RPMI8226 (cell line): ENCODE results near the gene DDX51.

Source experiments
- DNase-seq: peaks from one replicate; pipeline ENCODE4 v3.0.0-alpha.2; 2015

The DDX51 gene

DNA sequence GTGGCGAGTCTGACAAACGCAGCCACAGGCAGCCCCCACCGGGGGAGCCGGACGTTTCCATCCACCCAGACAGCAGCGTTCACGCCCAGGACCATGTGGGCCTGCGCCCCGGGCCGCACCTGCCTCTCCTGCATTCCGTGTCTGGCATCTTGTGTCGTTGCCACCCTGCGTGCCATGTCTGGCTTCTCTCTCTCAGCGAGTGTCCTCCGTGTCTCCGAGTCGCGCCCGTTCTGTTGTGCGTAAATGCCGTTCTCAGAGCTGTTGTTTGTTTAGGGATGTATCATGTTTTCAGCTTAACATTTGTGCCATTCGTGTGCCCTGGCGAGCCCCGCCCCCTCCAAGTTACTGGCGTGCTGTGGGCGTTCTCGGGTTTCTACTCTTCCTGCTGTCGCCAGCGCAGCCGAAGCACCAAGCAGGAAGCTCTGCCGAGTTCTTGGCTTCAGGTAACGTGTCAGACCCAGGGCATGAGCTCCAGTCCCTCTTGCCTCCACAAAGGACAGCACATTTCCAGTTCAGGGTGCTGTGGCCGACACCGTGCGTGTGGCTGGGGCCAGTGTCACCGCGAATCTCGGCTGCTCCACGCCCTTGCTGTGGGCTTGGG, 34.8 kb upstream of the DDX51 start:
- DNase-seq: no peak

GRCh38 chr12:132178316-132178715, 34.2 kb upstream of the DDX51 start:
- no peak for DNase-seq

DNA sequence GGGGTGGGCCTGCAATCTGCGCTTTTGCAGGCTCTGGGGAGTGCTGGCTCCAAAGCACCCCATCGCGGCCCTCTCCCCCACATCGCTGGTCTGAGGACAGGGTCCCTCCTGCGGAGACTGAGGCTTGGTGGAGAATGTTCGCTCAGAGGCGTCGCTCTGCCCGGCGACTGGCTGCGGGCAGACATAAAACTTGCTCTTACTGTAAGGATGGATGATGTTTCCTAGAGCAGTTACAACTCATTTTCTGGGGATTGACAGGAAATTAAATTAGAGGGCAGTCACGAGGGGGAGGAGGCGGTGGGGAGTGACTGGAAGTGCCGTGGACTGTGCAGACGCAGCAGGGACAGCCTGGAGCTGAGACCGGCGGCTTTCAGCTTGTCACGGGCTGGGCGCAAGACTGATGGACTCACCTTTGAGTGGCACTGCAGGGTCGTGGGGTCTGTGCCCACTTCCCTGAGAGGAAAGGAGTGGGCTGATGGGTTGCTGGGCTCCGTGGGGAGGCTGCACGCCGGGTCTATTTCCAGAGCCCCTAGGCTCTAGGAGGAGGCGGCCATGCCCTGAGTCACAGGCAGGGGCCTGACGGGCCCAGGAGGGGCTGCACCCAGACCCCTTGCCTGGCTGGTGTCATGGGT, 32.9 kb upstream of the DDX51 start:
- no peak for DNase-seq

DNA sequence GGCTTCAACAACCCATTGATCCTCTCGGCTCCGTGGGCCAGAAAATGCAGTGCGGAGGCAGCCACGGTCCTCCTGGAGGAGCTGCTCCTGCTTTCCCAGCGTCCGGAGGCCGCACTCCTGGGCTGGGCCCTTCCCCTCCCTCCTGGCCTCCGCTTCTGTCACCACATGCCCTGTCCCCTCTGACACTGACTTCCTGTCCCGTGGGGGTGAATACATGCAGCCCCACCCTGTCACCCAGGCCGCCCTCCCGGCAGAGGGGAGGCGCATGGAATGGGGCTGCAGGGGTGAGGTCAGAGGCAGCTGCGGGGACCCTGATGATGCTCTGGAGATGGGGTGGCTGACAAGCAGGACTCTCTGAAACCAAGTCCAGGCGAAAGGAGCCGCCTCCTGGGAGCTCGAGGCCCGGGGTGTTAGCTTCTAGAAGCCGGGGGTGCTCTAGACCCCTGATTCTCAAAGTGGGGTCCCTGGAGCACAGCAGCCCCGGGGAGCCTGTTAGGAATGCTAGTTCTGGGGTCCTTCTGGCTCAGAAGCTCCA, 32.3 kb upstream of the DDX51 start:
- no peak for DNase-seq

GRCh38 chr12:132175496-132176384, 31.6 kb upstream of the DDX51 start:
- DNase-seq: no peak

DNA sequence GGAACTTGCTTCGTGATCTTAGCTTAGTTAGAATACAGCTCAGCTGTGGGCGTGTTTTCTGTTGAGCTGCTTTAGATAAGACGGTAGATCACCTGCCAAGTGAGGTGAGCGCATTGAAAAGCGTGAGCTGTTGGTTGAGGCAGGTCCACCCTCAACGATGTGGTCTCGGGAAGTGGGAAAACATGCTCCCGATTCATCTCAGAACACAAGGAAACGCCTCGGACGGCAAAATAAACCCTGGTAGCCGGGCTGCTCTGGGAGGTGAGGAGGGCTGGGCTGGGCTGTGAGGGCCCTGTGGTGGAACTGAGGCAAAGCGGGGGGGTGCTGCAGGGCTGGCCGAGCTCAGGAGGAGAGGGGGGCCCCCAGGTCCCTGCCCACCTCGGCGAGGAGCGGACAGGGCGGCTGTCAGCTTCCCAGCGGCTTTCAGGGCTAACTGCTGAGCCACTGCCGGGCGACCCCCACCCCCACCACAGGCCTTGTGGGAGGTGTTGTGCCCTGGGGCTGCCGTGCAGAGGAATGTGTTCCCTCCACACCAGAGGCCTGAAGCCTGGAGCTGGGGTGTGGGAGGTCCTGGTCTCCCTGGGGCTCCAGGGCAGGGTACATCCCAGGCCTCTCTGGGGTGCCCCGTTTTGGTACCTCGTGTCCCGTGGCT, 30.8 kb upstream of the DDX51 start:
- no peak for DNase-seq

DNA sequence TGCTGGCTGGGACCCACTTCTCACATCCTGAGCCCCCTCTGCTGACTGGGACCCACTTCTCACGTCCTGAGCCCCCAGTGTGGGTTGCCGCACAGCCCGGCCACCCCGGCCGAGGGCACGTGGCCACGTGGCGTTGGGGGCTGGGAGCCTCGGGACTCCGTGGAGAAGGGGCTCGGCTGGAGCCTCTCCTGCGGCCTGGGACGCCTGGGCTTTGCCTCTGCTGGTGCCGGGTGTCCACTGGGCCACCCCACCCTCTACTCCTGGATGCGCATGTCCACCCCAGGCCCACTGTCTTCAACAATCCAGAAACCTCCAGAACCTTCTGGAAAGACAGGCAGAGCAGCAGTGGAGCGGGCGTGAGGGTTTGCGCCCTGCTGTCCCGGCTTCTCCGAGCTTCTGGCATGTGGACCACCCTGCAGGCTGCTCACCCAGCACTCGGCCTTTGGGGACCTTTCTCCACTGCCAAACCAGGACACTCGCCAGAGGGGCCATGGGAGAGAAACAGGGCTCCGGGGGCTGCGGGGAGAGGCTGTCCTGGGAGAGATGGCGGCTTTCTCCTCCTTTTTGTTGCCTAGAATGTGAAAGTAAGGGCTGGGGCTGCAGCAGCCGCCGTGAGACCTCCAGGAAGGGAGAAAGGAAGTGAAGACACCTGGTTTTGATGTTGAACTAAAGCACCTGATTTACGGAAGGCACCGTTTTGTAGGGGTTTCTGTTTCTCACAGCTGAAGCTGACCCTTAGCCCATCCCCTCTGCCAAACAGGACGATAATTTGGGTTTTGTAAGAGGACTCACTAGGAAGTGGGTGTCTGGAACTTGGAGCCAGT, 30.1 kb upstream of the DDX51 start:
- DNase-seq: peak; percentile 56

DNA sequence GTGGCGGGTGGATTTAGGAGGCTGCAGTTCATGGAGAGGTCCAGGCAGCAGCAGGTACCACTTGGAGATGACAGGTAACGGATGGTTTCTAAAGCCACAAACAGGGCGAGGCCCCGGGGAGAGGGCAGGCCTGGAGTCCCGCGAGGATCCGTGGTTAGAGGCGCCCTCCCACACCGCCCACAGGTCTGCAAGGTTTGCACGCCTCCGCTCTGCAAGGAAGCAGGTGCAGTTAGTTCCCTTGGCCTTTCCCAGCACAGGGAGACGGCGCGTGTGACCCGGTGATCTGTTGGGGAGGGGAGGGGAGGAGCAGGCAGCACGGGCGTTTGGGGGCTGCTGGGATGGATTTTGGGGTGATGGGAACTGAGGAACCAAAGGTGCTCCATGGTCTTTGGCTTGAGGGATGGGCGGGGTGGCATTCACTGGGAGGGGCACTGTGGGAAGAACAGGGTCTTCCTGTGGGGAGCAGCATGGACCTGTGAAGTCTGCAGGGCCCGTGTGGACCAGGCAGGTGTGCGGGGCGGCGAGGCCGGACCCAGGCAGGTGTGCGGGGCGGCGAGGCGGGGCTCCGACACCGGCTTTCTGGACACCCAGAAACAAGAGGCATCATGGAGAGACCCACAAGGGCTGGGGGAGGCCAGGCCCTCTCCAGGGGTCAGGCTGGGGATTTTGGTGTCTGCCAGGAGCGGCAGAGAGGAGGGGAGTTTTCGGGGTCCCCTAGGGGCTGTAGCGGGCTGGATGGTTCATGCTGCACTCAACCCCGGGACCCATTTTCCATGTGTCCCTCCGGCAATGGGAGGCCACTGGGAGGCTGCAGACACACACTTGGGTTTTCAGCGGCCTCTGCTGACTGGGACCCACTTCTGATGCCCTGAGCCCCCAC, 29.3 kb upstream of the DDX51 start:
- peak; percentile 81 for DNase-seq

GRCh38 chr12:132172619-132173018, 28.5 kb upstream of the DDX51 start:
- no peak for DNase-seq

- DNase-seq: no peak
These were observed 27.9 kb upstream of the DDX51 start for GRCh38 chr12:132171968-132172521.

DNA sequence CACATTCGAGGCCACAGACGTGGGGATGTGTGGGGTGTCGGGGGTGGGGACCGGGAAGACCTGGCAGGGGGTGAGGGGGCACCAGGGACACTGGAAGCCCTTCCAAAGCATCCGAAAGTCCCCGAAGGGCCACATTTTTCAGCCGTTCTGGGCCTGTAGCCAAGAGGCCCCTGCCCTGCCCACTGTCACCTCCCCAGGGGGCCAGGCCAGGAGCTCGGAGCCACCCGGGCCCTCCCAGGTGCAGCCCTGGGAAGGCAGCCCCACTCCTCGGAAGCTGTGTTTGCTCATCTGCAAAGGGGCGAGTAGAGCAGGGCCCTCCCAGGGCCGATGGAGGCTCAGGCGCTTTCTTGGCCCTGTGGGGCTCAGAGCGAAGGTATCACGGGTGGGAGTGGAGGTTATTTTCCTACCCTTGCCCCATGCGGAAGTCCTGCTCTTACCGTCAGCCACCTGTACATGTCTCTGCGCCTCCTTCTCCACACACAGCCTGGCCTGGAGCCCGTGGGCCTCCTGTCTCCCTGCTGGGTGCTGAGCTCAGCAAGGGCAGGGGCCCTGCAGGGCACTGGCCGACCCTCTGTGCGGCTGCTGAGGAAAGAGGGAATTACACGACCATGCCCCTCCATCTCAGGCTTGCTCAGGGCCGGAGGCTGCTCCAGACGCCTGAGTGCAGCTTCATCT, 27.3 kb upstream of the DDX51 start:
- DNase-seq: peak; percentile 68

DNA sequence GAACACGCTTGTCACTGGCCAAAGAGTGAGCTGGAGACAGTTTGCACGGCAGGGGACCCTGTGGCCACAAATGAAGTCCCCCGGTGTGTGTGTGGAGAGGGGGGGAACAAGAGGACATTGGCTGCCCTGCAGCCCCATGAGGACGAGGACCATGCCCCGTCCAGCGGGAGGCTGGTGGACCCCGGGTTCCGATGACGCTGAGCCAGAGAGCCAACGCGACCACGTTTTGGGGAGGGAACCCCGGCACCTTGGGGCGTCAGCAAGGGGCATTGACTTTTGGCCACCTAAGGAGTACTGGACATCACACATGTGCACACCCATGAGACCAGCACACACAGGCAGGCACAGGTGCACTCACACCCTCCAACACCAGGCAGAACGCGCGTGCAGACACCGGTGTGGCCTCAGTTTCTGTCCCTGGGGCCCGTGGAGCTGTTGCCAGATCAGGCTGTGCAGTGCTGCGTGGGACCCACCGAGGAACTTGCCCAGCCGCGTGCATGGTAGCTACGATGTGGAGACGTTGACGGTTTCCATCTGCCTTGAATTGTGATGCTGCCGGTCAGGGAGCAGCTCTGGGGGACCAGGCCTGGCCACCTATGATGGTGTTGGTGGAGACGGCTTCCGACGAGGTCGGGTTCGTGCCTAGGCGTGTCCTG, 26.6 kb upstream of the DDX51 start:
- no peak for DNase-seq

GRCh38 chr12:132170094-132170636, 26.0 kb upstream of the DDX51 start:
- peak; percentile 56 for DNase-seq

- DNase-seq: peak; percentile 84
These were observed 25.3 kb upstream of the DDX51 start for GRCh38 chr12:132169376-132169775.

DNA sequence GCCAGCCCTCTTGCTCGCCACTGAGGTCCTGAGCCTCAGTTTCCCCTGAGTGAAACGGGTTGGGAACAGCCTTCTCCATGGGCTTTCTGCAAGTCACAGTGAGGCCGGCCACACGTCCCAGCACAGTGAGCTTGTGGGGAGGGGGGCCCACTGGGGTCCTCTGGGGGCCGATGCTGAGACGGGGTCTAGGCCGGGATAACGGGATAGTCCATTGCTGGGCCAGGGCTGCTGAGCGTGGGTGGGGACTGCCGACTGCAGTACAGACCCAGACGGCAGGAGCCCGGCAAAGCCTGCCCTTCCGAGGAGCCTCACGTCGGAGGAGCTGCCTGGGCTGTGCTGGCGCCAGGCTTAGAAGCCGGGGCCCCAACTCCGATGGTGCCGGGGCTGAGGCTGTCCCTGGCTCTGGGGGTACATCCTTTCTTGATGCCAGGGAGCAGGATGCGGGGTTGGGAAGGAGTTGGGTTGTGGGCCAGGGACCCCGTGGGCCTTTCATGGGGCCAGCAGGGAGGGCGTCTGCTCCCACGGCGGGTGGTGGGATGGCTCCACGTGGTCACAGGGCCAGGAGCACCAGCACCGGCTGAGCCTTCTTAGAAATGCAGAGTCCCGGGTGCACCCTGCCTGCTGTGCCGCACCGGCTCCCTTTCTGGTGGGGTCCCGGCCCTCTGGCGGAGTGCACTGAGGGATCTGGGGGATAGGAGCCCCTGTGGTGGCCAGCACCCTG, 24.4 kb upstream of the DDX51 start:
- DNase-seq: no peak

DNA sequence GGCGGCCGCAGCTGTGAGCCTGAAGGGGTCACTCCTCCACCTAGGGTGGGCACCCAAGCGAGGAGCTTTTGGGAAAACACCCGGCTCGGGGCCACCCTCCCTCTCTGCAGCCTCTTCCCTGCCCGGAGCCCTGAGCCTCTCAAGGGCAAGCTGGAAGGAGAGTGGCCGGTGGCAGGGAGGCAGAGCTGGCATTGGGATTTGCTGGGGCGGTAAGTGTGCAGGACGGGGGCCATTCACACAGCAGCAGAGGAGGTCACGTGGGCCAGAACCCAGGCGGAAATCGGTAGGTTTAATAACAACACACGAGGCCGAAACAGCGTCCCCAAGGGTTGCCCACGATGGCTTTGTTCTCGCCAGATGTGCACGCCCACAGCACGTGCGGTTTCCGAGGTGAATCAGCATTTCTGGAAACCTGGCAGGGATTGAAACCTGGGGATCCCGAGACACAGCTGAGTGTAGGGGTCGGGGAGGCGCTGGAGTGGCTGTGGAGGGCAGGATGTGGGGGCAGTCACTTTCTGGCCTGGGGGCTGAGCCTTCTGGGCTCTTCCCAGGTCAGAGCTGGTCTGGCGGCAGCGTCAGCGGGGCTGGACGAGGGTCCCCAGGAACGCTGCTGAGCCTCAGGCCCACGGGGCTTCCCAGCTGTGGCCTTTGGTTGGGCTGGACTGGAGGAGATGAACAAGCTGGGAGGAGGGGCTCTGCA, 23.6 kb upstream of the DDX51 start:
- DNase-seq: peak; percentile 84

DNA sequence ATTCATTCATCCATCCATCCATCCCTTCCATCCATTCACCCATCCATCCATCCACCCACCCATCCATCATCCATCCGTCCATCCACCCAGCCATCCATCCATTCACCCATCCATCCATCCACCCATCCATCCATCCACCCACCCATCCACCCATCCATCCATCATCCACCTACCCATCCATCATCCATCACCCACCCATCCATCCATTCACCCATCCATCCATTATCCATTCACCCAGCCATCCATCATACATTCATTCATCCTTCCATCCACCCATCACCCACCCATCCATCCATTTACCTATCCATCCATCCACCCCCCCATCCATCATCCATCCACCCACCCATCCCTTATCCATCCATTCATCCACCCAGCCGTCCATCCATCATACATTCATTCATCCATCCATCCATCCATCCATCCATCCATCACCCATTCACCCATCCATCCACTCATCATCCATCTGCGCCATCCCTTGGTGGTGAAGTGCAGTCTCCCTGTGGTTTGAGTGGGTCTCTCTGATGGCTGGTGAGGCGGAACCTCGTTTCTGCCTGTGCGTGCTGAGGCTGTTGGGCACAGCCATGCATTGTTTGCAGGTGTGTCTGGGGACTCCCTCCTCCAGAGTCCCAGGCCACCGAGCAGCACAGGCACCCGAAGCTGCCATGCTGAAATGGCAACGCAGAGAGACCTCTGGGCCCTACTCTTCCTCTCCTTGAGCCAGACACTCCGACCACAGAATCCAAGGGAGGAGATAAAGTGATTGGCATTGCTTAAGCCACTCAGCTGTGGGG, 22.9 kb upstream of the DDX51 start:
- DNase-seq: no peak
